Measurements from ENCODE around the gene USP10. TPM values are rescaled to one million over a fixed set of nuclear protein-coding genes. Genes with fewer than 3 reads are reported as not detected.
"Not testable (repeated sequence)": the region's sequence is repeated elsewhere in the genome, so short reads cannot be mapped to it uniquely, and the experiment has no call there.

USP10 gene
- total RNA-seq, 1 donor from 2014 or later = 111 TPM

DNA sequence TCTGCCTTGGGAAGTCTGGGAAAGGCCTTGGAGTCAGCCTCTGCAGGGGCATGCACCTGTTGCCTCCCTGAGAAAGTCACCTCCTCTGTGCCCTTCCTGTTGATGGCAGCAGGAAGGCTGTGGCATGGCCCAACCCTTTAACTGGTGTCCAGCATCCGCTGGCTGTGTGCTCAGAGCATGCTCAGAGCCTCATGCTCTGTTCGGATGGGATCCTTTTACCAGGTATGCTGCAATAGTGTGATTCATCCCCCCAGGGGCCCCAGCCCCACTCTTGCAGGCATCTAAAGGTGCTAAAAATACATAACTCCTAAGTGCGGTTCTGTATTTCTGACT is 26.6 kb upstream of the USP10 start:
- intact Hi-C loops (cut with micrococcal nuclease) = loop anchor here (2.0 kb wide), 1 partner anchor 50 kb away; no protein-coding TSS in a partner anchor

- intact Hi-C loops (cut with micrococcal nuclease) = loop anchor here (2.0 kb wide), 1 partner anchor 51 kb away; no protein-coding TSS in a partner anchor
Observed at GRCh38 chr16:84673561-84673960, 26.2 kb upstream of the USP10 start.

- intact Hi-C loops (cut with micrococcal nuclease) = no loop called here
Observed at GRCh38 chr16:84675423-84675822, 24.4 kb upstream of the USP10 start.

DNA sequence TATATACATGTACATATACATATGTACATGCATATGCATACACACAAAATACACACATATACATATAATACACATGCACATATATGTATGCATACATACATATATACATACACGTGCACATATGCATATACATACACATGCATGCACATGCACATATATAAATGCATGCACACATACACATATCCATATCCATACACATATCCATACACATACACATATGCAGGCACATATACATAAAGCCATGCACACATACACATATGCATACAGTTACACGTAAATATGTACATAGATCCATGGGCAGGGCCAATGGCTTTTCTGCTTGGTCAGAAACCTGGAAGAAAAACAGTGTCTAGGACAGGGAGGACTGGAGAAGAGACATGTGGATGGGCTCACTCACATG is 23.9 kb upstream of the USP10 start:
- intact Hi-C loops (cut with micrococcal nuclease) = no loop called here

DNA sequence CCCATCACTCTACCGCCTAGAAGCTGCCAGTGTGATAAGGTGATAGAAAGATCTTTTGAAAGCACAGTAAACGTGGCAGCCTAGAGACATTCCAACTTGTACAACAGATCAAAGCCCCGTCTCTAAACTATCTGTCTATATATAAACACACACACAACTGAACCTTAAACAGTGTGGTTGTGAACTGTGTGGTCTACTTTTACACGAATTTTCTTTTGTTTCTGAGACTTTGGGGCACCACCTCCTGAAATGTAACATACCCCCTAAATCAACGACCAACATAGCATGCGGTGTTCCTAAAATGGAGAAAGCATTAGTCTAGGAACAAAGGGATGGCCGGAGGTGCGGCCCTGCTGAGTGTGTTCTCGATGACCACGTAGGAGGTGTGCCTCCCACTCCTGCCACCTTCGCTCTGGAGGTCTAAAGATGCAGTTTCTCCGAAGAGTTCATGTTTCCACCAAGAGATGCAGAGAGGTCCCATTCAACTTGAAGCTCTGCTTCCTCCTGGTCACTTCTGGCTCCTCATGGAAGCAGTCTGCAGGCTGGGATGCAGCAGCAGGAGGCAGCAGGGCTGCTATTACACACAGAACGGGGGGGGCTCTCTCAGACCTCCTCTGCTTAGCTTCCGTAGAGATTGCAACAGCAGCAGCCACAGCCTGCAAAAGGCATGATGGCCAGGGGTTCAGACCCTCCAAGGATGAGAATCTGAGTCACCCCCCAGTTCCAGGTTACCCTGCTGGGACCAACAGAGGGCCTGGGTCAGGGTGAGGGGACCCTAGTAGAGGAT is 22.6 kb upstream of the USP10 start:
- intact Hi-C loops (cut with micrococcal nuclease) = no loop called here

GRCh38 chr16:84677849-84678248 is 22.0 kb upstream of the USP10 start:
- intact Hi-C loops (cut with micrococcal nuclease) = no loop called here

- intact Hi-C loops (cut with micrococcal nuclease) = no loop called here
Observed at GRCh38 chr16:84678541-84678940, 21.3 kb upstream of the USP10 start.

DNA sequence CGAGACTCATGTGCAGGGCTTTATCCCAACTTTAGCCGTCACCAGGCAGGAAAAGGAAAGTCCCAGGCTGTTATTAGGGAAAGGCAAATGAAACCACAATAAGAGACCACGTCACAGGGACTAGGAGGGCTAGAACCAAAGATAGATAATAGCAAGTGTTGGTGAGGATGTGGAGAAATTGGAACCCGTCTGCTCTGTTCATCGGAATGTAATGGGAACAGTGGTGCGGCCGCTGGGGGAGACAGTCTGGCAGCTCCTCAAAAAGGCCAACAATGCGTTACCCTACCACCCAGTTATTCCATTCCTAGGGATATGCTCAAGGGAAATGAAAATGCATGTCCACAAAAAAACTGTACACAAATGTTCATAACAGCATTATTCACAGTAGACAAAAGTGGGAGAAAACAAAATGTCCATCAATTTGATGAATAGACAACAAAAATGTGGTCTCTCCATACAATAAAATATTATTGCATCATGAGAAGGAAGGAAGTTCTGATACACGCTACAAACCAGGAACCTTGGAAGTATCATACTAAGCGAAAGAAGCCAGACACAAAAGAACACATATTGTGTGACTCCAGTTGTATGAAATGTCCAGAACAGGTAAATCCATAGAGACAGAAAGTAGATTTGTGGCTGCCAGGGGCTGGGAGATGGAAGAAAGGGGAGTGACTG is 19.5 kb upstream of the USP10 start:
- intact Hi-C loops (cut with micrococcal nuclease) = no loop called here

DNA sequence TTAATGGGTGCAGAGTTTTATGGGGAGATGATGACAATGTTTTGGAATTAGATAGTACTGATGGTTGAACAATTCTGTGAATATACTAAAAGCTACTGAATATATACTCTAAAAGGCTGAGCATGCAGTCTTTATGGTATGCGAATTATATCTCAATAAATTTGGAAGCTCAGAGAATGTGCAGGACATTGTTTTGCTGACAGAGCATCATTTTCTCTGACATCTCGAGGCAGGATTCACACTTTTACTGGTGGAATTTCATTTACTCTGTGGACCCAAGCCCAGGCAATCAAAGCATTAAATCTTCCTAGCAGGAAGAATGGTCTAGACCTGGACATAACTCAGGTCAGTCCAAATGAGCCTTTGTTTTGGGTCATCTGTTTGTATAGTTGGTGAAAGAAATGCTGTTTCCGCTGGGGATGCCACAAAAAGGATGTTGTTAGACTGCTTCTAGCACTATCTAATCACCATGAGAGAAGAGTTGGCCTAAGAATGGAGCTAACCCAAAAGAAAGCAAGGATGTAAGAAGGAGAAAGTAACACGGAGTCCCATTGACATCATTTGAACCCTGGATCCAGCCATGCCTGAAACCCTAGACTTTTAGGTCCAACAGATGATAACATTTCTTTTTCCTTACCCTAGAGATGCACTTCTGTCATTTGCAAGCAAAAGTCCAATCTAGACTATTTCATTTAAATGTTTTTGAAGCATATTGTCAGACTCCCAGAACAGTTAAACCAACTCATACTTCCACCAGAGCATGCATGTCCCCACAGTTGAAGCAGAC is 18.8 kb upstream of the USP10 start:
- intact Hi-C loops (cut with micrococcal nuclease) = no loop called here

DNA sequence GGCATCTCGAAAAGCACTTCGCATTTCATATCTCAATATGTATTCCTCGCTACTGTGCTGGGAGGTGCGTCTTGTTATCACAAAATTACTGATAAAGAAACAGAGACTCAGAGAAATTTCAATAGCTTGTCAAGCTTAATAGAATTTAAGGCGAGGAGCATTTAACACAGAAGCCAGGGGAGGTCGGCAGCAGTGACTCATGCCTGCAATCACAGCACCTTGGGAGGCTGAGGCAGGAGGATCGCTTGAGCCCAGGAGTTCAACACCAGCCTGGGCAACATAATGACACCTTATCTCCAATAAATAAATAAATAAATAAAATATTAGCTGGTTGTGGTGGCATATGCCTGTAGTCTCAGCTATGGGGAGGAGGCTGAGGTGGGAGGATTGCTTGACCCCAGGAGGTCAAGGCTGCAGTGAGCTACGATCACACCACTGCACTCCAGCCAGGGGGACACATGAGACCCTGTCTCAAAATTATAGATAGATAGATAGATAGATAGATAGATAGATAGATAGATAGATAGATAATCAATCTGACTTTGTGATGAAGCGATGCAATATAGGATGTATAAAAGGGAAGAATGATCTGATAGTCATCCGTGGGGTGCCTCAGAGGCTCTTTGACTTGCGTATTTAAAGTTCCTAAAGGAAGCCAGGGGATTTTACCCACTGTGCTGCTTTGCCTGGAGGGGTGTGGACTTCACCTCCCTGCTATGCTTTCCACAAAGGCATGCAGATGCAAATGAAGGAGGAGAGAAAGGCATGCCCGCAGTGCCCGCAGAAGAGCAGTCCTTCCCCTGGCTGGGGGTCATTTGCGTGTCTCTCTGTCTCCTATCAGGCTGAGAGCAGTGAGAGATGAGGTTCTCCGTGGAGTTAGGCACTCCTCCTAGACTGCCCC is 15.9 kb upstream of the USP10 start:
- intact Hi-C loops (cut with micrococcal nuclease) = no loop called here

GRCh38 chr16:84684592-84684965 is 15.2 kb upstream of the USP10 start:
- intact Hi-C loops (cut with micrococcal nuclease) = no loop called here

DNA sequence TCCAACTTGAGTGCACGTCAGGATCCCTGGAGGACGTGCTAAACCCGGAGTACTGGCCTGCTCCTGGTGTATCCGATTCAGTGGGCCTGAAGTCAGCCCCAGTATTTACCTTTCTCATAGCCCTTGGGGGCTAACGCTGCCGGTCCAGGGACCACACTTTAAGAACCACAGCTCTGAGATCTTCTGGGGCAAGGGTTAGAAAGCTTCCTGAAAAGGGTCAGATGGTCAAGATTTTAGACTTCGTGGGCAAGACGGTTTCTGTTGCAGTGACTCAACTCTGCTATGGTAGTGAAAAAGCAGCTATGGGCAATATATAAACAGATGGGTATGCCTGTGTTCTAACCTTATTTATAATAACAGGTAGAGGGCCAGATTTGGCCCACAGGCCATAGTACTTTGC is 14.6 kb upstream of the USP10 start:
- intact Hi-C loops (cut with micrococcal nuclease) = no loop called here

DNA sequence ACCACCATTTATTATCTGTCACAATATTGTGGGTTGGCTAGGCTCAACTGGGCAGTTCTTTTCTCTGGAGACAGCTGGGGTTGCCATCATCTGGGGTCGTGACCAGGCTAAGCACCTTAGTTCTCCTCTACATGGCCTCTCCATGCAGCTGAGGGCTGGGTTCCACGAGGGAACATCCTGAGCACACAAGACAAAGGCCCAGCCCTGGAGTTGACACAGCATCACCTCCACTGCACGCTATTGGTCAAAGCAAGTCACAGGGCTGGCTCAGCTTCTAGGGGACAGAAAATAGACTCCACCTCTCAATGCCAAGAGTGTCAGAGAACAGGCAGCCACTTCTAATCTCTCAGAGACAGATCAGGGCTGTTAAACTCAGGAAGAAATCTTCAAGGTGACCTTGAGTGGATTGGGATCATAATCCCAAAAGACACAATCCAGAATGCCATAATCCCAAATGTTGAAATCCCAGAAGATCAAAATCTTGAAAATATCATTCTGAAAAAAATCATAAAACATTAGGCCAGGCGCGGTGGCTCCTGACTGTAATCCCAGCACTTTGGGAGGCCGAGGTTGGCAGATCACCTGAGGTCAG is 13.0 kb upstream of the USP10 start:
- intact Hi-C loops (cut with micrococcal nuclease) = no loop called here

DNA sequence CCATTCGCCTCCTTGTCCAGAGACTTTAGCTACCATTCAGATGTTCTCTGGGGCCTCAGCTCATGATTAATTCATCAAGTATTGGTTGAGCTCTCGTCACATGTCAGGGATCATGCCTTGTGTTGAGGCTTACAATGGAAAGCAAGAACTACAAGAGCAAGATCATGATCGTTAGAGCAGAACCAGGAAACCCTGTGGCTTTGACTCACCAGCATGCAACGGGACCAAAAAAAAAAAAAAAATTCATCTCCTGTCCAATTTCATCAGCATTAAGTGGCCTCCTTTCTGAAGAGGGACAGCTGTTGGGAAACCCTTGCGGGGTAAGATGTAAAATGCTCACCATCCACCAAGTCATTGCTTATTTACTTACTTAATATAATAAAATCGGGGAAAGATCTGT is 12.1 kb upstream of the USP10 start:
- intact Hi-C loops (cut with micrococcal nuclease) = no loop called here

GRCh38 chr16:84688163-84688562 is 11.6 kb upstream of the USP10 start:
- intact Hi-C loops (cut with micrococcal nuclease) = not testable (repeated sequence)

- intact Hi-C loops (cut with micrococcal nuclease) = no loop called here
Observed at GRCh38 chr16:84689111-84689510, 10.7 kb upstream of the USP10 start.

DNA sequence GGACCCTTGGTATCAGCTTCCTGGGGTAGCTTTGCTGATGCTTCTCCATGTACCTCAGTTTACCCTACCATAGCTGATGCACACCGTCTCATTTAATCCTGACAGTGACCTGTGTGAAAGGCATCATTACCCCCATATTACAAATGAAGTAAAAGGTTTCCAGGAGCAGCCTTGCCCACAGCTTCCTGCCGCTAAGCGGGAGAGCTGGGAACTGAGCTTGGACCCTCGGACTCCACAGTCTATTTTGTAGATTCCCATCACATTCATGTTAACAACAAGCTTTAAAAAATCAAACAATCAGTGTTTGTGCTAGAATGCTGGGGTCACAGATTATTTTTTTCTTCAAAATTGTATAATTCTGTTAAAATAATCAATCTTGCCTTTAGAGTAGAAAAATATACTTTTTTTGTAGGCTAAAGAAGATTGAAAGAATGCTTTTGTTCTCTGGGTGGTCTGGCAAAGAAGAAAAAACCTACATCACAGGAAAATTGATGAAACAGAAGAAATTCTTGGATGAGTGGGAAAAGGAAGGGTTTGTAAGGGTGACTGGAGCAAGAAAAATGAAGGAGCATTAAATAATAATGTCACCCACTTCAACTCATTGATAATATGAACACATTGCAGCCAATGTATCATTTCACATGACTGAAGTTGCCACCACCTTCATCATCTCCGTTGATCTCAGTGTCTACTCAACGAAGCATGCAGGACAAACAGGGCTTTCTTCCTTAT is 9.5 kb upstream of the USP10 start:
- intact Hi-C loops (cut with micrococcal nuclease) = no loop called here

- intact Hi-C loops (cut with micrococcal nuclease) = no loop called here
Observed at GRCh38 chr16:84692451-84693214, 7.2 kb upstream of the USP10 start.

DNA sequence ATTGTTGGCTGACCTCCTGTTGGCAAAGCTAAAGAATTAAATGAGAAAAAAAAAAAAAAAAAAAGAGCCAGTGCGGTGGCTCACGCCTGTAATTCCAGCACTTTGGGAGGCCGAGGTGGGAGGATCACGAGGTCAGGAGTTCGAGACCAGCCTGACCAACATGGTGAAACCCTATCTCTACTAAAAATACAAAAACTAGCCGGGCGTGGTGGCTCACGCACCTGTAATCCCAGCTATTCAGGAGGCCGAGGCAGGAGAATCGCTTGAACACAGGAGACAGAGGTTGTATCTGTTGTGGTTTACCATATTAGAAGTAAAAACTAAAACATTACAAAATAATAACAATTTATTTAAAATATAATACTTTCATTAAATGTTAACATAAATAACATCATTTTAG is 5.9 kb upstream of the USP10 start:
- intact Hi-C loops (cut with micrococcal nuclease) = not testable (repeated sequence)
